Prostate gland (tissue), 2 donors: ENCODE results near the gene ATXN1.

Experiments used
- CTCF ChIP-seq, 4 experiments: fragments of 200-600 bp in 2 of 4; fragments of 450-650 bp in 2 of 4; sonication (generic) in 2 of 4; IDR thresholded peaks; 1 replicate in 3 of 4; 2 replicates in 1 of 4; pipeline ENCODE4 v1.5.1; 2016 to 2019; ENCODE audit warnings: antibody characterized with exemption in 4 of 4, mild to moderate bottlenecking in 2 of 4, moderate library complexity in 2 of 4
- POLR2A ChIP-seq: fragments of 450-650 bp; IDR thresholded peaks from one replicate; pipeline ENCODE4 v1.6.1; 2016; ENCODE audit warnings: antibody characterized with exemption, mild to moderate bottlenecking

- TF ChIP-seq POLR2A (no peak), CTCF (IDR thresholded peaks at IDR 0.05) (no peak)
Observed at GRCh38 chr6:16354692-16355091, 406.6 kb downstream of the ATXN1 start.
